GM18520 (cell line): ENCODE data around the gene SRD5A2.
"Not testable (repeated sequence)": the region's sequence is repeated elsewhere in the genome, so short reads cannot be mapped to it uniquely, and the experiment has no call there.

ENCODE experiments used
- ATAC-seq: cut with Tn5 transposase; IDR thresholded peaks from one replicate; pipeline ENCODE4 v1.9.1; 2021; ENCODE audit not compliant: unreplicated experiment

Gene SRD5A2

GRCh38 chr2:31534636-31535035 is 46.1 kb downstream of the SRD5A2 start:
- no peak for ATAC-seq

DNA sequence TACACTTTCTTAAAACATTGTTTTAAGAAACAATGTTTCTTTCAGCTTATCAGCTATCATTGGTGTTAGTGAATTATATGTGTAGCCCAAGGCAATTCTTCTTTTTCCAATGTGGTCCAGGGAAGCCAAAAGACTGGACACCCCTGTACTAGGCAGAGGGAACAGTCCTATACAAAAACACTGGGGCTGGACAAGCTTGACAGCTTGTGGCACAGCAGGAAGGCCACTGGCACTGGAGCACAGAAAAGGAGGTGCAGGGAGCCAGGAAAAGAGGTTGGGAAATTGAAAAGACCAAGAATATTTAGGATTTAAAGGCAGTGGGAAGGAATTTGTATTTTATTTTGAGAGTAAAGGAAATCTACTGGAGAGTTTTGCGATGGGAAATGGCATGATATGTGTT is 47.7 kb downstream of the SRD5A2 start:
- ATAC-seq = no peak

- no peak for ATAC-seq
Measured at GRCh38 chr2:31531101-31531500, 49.6 kb downstream of the SRD5A2 start.

- ATAC-seq = no peak
Measured at GRCh38 chr2:31529256-31529655, 51.5 kb downstream of the SRD5A2 start.

DNA sequence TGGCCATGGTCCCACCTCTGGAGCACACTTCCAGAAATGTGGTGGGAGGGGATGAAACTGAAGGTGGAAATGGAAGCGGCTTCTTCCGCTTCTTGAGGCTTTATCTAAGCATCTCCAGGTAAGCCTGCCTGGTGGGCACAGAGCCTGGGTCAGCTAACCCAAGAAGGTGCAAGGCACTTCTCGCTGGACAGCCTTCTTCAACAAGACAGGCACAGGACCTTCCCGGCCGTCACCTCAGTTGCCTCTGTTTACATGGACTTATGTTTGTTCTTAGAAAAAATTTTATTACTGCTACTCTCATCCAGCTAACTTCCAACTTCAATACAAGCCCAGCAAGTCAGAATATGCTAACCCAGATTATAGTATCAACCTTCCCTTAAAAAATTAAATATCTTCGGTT is 51.9 kb downstream of the SRD5A2 start:
- no peak for ATAC-seq

DNA sequence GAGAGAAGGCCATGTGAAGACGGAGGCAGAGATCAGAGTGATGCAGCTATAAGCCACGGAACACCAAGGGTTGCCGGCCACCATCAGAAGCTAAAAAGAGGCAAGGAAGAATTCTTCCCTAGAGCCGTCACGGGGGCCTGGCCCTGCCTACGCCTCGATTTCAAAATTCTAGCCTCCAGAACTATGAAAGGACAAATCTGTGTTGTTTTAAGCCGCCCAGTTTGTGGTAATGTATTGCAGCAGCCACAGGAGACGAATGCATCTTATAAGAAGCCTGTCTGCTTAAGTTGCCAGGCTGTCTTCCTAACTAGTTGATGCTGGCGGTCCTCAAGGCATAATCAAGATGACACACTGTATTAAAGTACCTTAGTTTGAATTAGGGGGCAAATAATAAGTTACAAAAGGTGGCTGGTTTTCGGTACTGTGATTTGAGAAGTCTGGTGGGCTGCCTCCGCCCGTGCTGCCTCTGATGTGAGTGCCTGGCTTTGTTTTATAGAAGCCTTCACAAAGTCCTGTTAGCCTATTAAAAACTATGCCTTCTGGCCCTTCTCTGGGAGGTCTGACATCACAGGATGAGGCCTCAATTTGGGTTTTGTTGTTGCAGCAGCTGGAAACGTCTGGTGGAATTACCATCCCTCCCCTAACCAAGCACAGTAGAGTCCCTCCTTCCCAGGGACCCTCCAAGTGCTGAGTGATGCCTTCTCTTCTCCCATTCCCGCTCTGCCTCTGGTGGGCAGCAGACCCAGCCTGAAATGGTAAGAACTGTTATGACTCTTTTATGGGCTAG is 53.6 kb downstream of the SRD5A2 start:
- no peak for ATAC-seq

- ATAC-seq = no peak
Measured at GRCh38 chr2:31525876-31526275, 54.9 kb downstream of the SRD5A2 start.

DNA sequence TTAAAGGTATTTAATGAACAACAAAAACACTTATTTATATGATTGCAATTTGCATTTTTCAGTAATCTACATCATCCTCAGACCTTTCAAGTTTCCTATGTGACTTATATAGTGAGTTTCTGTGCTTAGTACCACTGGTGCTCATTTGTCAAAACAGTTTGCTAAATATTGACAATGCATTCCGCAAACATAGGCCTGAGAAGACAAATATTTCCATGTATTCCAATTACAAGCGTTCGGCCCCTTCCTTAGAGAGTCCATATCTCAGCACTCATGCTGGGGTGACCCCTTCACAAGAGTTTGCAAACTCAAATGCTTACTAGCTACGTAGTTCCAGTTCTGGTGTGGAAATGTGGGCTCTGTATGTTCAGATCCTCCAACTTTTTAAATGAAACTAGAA is 56.1 kb downstream of the SRD5A2 start:
- no peak for ATAC-seq

DNA sequence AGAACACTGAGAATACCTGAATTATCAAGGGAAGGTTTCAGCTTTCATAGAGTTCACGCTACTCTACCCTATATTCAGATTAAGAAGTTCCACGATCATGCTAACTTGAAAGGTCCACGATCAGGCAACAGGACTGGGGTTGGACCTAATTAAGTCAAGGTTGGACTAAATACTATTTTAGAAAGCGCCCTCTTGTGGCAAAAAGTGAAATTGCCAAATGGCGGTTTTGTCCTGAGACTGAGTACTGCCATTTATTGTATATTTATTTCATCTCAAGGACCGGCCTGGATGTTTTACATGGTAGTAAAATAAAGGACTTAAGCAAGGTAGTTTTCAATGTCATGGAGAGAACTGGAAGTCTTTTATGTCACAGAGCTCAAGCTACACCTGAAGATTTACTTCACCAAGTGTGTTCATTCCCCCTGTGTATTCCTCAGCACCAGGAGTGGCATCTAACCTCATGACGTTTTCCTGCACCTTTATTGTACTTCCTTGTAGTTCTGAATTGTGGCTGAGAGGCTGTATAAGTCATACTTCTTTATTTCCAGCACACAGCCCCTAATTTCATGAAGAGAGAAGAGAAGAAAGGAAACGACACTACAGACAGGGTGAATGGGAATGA is 56.8 kb downstream of the SRD5A2 start:
- no peak for ATAC-seq

GRCh38 chr2:31522786-31523185 is 58.0 kb downstream of the SRD5A2 start:
- no peak for ATAC-seq

- no peak for ATAC-seq
Measured at GRCh38 chr2:31517442-31518203, 63.1 kb downstream of the SRD5A2 start.

GRCh38 chr2:31515586-31515985 is 65.2 kb downstream of the SRD5A2 start:
- ATAC-seq = no peak

DNA sequence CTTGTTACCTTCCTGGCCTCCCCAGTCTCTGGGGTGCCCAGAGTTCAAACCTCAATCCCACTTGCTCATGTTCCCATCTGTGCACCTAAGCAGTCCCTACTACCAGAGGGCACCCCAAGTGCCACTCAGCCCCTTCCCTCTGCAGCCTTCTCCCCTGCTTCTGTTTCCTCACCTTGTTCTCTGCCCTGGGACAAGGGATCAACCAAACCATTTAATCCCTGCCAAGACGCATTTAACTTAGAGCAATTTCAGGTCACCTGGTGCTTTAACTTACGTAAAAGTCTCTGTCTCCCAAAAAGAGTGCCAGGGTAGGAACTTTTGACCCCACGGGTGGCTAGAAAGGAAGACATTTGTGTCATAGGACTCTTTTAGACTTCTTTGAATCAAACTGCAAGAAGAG is 67.2 kb downstream of the SRD5A2 start:
- no peak for ATAC-seq

GRCh38 chr2:31511376-31511775 is 69.4 kb downstream of the SRD5A2 start:
- ATAC-seq = no peak

- ATAC-seq = no peak
Measured at GRCh38 chr2:31505111-31505510, 75.6 kb downstream of the SRD5A2 start.

DNA sequence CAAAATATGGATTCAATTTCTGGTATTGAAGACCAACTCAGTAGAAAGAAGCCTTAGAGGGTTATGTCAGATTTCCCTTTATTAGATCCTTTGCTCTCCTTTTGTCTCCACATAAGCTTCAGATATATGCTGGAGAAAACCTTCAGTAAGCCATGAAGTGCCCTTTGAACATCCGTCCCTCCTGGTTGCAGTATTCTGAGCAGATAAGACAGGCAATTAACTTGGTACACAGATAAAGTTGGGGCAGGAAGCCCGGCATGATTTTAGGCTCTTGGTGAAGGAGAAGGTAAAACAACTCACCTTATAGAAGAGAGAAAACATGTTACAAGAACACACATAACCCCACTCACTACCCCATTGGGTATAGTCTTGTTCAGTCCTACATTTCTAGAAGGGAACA is 76.4 kb downstream of the SRD5A2 start:
- no peak for ATAC-seq

DNA sequence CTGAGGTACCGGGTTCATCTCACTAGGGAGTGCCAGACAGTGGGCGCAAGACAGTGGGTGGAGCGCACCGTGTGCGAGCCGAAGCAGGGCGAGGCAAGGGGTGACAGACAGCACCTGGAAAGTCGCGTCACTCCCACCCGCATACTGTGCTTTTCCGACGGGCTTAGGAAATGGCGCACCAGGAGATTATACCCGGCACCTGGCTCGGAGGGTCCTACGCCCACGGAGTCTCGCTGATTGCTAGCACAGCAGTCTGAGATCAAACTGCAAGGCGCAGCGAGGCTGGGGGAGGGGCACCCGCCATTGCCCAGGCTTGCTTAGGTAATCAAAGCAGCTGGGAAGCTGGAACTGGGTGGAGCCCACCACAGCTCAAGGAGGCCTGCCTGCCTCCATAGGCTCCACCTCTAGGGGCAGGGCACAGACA is 84.3 kb downstream of the SRD5A2 start:
- ATAC-seq = not testable (repeated sequence)

DNA sequence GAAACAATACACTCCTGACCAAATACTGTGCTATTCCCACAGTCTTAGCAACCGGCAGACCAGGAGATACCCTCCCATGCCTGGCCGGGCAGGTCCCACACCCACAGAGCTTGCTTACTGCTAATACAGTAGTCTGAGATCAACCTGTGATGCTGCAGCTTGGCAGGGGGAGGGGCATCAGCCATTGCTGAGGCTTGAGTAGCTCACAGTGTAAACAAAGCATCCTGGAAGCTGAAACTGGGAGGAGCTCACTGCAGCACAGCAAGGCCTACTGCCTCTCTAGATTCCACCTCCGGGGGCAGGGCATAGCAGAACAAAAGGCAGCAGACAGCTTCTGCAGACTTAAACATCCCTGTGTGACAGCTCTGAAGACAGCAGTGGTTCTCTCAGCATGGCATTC is 91.4 kb downstream of the SRD5A2 start:
- not testable (repeated sequence) for ATAC-seq

DNA sequence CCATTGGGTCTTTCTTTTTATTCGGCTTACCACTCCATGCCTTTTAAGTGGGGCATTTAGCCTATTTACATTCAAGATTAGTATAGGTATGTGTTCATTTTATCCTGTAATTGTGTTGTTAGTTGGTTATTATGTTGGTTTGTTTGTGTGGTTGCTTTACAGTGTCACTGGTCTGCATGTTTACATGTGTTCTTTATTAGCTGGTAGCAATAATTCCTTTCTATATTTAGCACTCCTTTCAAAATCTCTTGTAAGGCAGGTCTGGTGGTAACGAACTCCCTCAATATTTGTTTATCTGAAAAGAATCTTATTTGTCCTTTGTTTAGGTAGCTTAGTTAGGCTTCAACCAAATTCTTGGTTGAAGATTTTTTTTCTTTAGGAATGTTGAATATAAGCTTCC is 97.5 kb downstream of the SRD5A2 start:
- ATAC-seq = no peak

DNA sequence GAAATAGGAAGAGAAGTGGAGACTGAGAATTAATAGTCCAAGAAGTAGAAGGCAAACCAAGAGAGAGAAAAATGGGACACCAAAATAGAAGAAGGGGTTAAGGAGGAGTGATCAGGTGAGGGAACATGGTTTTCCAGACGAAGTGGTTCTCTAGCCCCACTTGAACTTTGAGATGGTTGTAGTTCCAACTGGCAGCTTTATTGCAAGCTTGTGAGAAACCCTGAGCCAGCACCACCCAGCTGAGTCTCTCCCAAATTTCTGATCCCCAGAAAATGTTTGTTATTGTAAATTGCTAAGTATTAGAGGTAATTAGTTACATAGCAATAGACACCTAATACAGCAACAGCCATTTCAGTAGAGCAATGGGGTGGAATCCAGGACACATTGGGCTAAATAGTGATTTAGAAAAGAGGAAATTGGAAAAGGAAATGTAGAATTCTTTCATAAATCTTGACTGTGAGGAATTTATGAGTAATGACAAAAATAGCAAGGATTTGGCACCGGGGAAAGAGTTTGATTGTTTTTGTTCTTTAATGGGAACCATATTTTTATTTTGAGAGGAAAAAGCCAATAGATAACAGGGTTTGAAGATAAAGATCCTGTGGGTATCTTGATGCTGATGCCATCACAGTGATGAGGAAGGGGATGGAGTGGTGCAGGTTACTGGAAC is 104.1 kb downstream of the SRD5A2 start:
- ATAC-seq = no peak

GRCh38 chr2:31475692-31476091 is 105.0 kb downstream of the SRD5A2 start:
- no peak for ATAC-seq
